GM19351 (cell line): Measurements from ENCODE around the gene CCZ1B.
"Not testable (repeated sequence)": the region's sequence is repeated elsewhere in the genome, so short reads cannot be mapped to it uniquely, and the experiment has no call there.

ENCODE experiments used
- ATAC-seq: cut with Tn5 transposase; IDR thresholded peaks from one replicate; pipeline ENCODE4 v1.9.1; 2021; ENCODE audit warnings: mild to moderate bottlenecking, moderate library complexity; ENCODE audit not compliant: unreplicated experiment

Gene CCZ1B

DNA sequence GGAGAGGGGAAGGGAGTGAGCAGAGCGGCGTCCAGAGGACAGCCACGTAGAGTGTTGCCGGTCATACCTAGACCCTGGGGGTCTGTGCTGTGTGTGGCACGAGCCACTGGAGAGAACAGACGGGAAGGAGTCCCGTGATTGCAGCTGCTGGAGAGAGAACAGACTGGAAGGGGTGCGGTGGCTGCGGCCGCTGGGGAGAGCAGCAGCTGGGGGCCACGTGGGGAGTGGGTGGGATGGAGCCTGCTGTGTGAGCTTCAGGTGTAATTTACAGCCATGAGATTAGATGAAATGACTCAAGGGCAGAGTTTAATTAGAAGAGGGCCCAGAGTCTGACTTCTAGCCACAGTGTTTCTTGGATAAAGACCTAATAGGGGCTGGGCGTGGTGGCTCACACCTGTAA is 76.7 kb downstream of the CCZ1B start:
- not testable (repeated sequence) for ATAC-seq
